VCaP (cell line): Measurements from ENCODE around the gene HK1.
"Not testable (repeated sequence)": the region's sequence is repeated elsewhere in the genome, so short reads cannot be mapped to it uniquely, and the experiment has no call there.

Experiments used
- H3K27ac ChIP-seq: fragments of 450-650 bp; 2 replicates; pipeline ENCODE4 v1.5.1; 2017
- CTCF ChIP-seq: fragments of 450-650 bp; conservative IDR thresholded peaks from 2 replicates; pipeline ENCODE4 v1.5.1; 2017; ENCODE audit warnings: mild to moderate bottlenecking, moderate library complexity

Gene HK1

DNA sequence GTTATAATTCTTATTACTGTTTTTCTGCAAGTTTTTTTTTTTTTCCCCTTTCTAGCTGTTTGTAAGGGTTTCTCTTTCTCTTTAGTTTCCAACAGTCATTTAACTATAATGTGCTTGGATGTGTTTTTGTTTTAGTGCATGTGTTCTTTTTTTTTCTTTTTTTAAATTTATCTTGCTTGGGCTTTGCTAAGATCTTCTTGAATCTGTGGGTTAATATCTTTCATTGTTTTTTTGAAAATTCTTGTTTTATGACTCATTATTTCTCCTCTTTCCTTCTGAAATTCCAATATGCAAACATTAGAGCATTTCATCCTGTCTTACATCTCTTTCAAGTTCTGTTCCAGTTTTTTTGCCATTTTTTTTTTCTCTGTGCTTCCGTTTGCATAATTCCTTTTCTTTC lies 5.7 kb upstream of the HK1 start:
- no peak overlapping the region for H3K27ac ChIP-seq
- no peak for TF ChIP-seq CTCF

DNA sequence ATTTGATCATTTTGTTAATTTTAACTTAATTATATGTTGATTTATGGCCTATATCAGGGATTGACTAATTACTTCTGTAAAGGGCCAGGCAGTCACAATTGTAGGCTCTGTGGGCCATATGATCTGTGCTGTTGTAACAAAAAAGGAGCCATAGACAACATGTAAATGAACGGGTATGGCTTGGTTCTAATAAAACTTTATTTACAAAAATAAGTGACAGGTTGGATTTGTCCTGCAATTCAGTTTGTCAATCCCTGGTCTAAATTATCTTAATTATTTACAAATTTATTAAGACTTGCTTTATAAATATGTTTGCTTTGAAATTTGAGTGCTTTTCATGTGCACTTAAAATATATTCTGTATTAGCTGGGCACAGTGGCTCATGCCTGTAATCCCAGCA lies 2.9 kb upstream of the HK1 start:
- no peak overlapping the region for H3K27ac ChIP-seq
- no peak for TF ChIP-seq CTCF

DNA sequence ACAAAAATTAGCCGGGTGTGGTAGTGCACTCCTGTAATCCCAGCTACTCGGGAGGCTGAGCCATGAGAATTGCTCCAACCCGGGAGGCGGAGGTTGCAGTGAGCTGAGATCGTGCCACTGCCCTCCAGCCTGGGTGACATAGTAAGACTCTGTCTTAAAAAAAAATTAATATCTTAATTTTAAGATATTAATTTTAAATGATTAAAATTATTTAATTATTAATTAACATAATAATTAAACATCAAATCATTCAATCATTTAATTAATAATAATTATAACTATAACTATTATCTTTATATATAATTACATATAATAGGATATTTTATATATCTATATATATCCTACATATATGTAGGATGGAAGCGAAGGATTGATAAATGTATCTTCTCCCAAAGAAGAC lies 1.8 kb upstream of the HK1 start:
- TF ChIP-seq CTCF = no peak
- H3K27ac ChIP-seq = no peak overlapping the region

DNA sequence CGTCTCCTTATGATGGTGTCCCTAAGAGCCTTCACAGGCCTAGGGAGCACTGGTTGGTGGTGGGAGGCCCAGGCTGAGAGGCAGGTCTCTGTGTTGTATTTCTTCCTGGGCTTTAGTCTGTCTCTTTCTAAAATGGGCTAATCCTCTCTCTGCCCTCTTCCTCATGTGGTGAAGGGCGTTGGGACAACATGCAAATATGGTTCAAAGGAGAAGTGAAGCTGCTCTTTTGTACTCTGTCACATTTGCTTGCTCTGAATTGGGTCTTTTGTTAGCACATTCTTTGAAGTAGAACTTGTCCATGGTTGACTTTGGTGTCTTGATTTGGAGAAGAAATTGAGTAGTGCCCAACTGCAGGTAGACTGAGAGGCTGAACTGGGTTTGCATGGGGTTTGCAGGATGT lies 814 bp downstream of the HK1 start:
- H3K27ac ChIP-seq = no peak overlapping the region
- no peak for TF ChIP-seq CTCF

DNA sequence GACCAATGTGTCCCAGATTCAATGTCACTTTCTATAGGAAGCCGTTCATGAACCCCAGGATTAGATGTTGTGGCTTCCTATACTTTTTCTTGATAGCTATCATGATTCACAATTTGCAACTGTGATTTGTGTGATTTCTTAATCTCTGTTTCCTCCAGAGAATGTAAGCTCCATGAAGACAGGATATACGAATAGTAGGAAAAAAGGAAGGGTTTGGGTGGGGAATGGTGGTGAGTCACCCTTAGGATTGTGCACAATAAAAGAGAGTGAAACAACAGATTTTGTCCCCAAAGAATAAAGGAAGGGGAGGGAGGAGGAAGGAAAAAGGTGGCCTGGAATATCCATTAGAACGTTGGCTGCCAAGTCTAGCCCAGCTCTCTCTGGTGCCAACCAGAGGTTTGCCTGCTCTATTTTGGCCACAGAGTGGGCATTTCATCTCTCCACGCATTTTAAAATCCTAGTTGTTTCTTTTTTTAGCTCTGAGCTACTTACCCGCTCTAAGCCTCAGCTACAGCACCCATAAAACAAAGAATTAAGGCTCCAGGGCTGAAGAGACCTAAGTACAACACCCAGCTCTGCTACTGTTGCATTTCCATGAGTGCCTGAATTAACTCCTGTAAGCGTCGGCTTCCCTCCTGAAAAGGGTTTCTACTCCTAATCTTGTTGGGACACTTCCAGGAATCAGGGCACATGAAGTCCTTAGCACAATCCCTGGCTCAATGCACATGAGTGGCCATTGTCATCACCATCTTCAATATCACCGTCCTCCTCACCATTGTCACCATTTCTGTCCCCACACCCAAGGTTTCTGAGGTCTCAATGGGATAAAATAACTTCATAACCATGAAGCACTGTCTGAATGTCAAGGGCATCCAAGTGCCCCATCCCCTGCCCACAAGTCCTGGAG lies 3.5 kb downstream of the HK1 start:
- TF ChIP-seq CTCF = no peak
- no peak overlapping the region for H3K27ac ChIP-seq

DNA sequence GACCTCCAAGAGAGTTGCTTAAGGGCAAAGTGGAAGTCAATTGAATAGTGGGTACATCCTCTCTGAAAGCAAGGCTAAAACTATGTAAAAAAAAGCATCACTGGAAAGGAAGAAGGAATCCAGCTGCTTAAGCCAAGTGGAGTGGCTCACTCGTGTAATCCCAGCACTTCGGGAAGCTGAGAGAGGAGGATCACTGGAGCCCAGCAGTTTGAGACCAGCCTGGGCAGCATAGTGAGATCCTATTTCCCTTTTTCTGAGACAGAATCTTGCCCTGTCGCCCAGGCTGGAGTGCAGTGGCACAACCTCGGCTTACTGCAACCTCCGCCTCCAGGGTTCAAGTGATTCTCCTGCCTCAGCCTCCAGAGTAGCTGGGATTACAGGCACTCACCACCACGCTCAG lies 6.1 kb downstream of the HK1 start:
- H3K27ac ChIP-seq = not testable (repeated sequence)

- no peak for TF ChIP-seq CTCF
Measured at GRCh38 chr10:69285699-69286098, 7.4 kb downstream of the HK1 start.

DNA sequence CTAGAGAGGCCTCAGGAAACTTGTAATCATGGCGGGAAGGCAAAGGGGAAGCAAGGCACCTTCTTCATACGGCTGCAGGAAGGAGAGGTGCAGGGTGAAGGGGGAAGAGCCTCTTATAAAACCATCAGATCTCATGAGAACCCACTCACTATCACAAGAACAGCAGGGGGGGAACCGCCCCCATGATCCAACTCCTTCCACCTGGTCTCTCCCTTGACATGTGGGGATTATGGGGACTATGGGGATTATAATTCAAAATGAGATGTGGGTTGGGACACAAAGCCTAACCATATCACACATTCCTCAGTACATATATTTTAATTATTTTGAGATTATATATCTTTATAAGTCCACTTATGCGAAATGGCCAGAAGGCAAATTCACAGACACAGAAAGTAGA lies 8.9 kb downstream of the HK1 start:
- TF ChIP-seq CTCF = no peak

More at GRCh38 chr10:69285699-69286098, 7.4 kb downstream of the HK1 start:
- H3K27ac ChIP-seq = no peak overlapping the region

More for the DNA sequence above, 8.9 kb downstream of the HK1 start:
- H3K27ac ChIP-seq = no peak overlapping the region
